SK-N-SH treated with all-trans-retinoic acid at 6 μM for 48 hours (cell line): Measurements from ENCODE around the gene OR5T3.

ENCODE experiments used
- ATAC-seq: fragments of 200-7000 bp; cut with Tn5 transposase; 3 replicates; pipeline ENCODE4 v1.9.1; 2020; ENCODE audit warnings: mild to moderate bottlenecking, moderate library complexity
- ARNTL ChIP-seq: fragments of 450-650 bp; formaldehyde crosslinking; IDR thresholded peaks from 2 replicates; pipeline ENCODE4 v1.5.0; 2020; ENCODE audit warnings: low read depth, mild to moderate bottlenecking, moderate library complexity, borderline replicate concordance
- BACH2 ChIP-seq: fragments of 250-450 bp; sonication (Bioruptor Pico); IDR thresholded peaks from 2 replicates; pipeline ENCODE4 v1.9.0; 2021; ENCODE audit warnings: mild to moderate bottlenecking, borderline replicate concordance
- CSDC2 ChIP-seq: fragments of 250-450 bp; sonication (Bioruptor Pico); IDR thresholded peaks from 2 replicates; pipeline ENCODE4 v1.5.0; 2020; ENCODE audit warnings: mild to moderate bottlenecking, moderate library complexity
- ESRRG ChIP-seq: fragments of 250-450 bp; sonication (Bioruptor Pico); IDR thresholded peaks from 2 replicates; pipeline ENCODE4 v1.6.1; 2021; ENCODE audit warnings: mild to moderate bottlenecking
- GLIS3 ChIP-seq: fragments of 250-450 bp; sonication (Bioruptor Pico); IDR thresholded peaks from 2 replicates; pipeline ENCODE4 v1.5.0; 2020; ENCODE audit warnings: mild to moderate bottlenecking, moderate library complexity
- ISL1 ChIP-seq: fragments of 250-450 bp; sonication (Bioruptor Pico); IDR thresholded peaks from 2 replicates; pipeline ENCODE4 v2.1.2; 2022; ENCODE audit warnings: mild to moderate bottlenecking, moderate library complexity
- OSR1 ChIP-seq: fragments of 250-450 bp; sonication (Bioruptor Pico); IDR thresholded peaks from 2 replicates; pipeline ENCODE4 v1.8.0; 2022; ENCODE audit warnings: moderate library complexity, mild to moderate bottlenecking, inconsistent platforms
- PPARA ChIP-seq: fragments of 250-450 bp; sonication (Bioruptor Pico); IDR thresholded peaks from 2 replicates; pipeline ENCODE4 v1.5.0; 2020; ENCODE audit warnings: mild to moderate bottlenecking, borderline replicate concordance
- RARB ChIP-seq: fragments of 250-450 bp; sonication (Bioruptor Pico); IDR thresholded peaks from 2 replicates; pipeline ENCODE4 v1.8.0; 2021; ENCODE audit warnings: mild to moderate bottlenecking, moderate library complexity
- SNAI2 ChIP-seq: fragments of 250-450 bp; sonication (Bioruptor Pico); IDR thresholded peaks from 2 replicates; pipeline ENCODE4 v1.5.0; 2020; ENCODE audit warnings: mild to moderate bottlenecking, moderate library complexity
- TCF4 ChIP-seq: fragments of 250-450 bp; sonication (Bioruptor Pico); IDR thresholded peaks from 2 replicates; pipeline ENCODE4 v1.8.0; 2021; ENCODE audit warnings: mild to moderate bottlenecking, moderate library complexity, borderline replicate concordance
- ZC3H10 ChIP-seq: fragments of 250-450 bp; sonication (Bioruptor Pico); IDR thresholded peaks from 2 replicates; pipeline ENCODE4 v1.5.1; 2021; ENCODE audit warnings: mild to moderate bottlenecking, moderate library complexity
- ZFP3 ChIP-seq: fragments of 250-450 bp; sonication (Bioruptor Pico); IDR thresholded peaks from 2 replicates; pipeline ENCODE4 v1.5.0; 2020; ENCODE audit warnings: mild to moderate bottlenecking, moderate library complexity
- ZFP30 ChIP-seq: fragments of 450-650 bp; formaldehyde crosslinking; IDR thresholded peaks from 2 replicates; pipeline ENCODE4 v1.5.0; 2022; ENCODE audit warnings: mild to moderate bottlenecking, moderate library complexity
- ZNF565 ChIP-seq: fragments of 450-650 bp; formaldehyde crosslinking; conservative IDR thresholded peaks from 2 replicates; pipeline ENCODE4 v1.5.0; 2020; ENCODE audit warnings: low read depth, mild to moderate bottlenecking, moderate library complexity
- ZNF70 ChIP-seq: fragments of 450-650 bp; formaldehyde crosslinking; IDR thresholded peaks from 2 replicates; pipeline ENCODE4 v1.5.0; 2020; ENCODE audit warnings: mild to moderate bottlenecking, moderate library complexity
- ZNF8 ChIP-seq: fragments of 450-650 bp; formaldehyde crosslinking; IDR thresholded peaks from 2 replicates; pipeline ENCODE4 v1.5.0; 2020; ENCODE audit warnings: mild to moderate bottlenecking, moderate library complexity
- TF ChIP-seq, protein P1 (sequence below): fragments of 250-450 bp; sonication (Bioruptor Pico); IDR thresholded peaks from 2 replicates; pipeline ENCODE4 v1.5.1; 2020; ENCODE audit warnings: low read depth, mild to moderate bottlenecking, moderate library complexity
- TF ChIP-seq, protein P2 (sequence below): fragments of 250-450 bp; sonication (Bioruptor Pico); IDR thresholded peaks from 2 replicates; pipeline ENCODE4 v1.8.0; 2020; ENCODE audit warnings: mild to moderate bottlenecking, moderate library complexity, borderline replicate concordance
- TF ChIP-seq, protein P3 (sequence below): fragments of 250-450 bp; sonication (Bioruptor Pico); IDR thresholded peaks from 2 replicates; pipeline ENCODE4 v1.5.0; 2020; ENCODE audit warnings: mild to moderate bottlenecking, moderate library complexity
- TF ChIP-seq, protein P4 (sequence below): fragments of 250-450 bp; sonication (Bioruptor Pico); IDR thresholded peaks from 2 replicates; pipeline ENCODE4 v1.8.0; 2021; ENCODE audit warnings: low read depth, mild to moderate bottlenecking, moderate library complexity, borderline replicate concordance
- TF ChIP-seq, protein P5 (sequence below): fragments of 250-450 bp; sonication (Bioruptor Pico); IDR thresholded peaks from 2 replicates; pipeline ENCODE4 v1.5.1; 2021; ENCODE audit warnings: mild to moderate bottlenecking, moderate library complexity

The OR5T3 gene

DNA sequence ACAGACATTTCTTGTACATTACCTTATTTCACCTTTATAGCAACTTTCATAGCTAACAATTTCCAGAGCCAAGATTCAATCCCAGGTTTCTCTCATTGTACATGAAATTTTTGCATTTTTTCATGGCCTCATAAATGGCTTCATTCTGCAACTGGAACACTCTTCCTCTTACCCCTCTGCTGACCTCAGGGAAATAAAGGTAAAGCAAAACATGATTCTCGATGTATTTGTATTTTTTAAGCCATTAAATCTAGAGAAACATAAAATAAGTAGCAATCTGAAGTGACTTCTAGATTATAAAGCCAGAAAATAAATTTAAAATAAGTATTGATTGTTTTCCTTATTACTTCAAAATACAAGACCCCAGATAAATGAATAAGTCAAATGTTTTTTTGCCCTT lies 17.9 kb upstream of the OR5T3 start, which contains the start of gene OR5T2:
TSS of gene OR5T2 (minus strand) at position 101 of the 400 bp plus-strand sequence. CDS start 1,193 bp downstream, outside the sequence.
- TF ChIP-seq PPARA: no peak
- TF ChIP-seq ZFP30 (CRISPR knock-in tag): no peak
- TF ChIP-seq ZNF8 (CRISPR knock-in tag): no peak
- no peak for TF ChIP-seq ESRRG (CRISPR knock-in tag)
- TF ChIP-seq, protein P1, sequence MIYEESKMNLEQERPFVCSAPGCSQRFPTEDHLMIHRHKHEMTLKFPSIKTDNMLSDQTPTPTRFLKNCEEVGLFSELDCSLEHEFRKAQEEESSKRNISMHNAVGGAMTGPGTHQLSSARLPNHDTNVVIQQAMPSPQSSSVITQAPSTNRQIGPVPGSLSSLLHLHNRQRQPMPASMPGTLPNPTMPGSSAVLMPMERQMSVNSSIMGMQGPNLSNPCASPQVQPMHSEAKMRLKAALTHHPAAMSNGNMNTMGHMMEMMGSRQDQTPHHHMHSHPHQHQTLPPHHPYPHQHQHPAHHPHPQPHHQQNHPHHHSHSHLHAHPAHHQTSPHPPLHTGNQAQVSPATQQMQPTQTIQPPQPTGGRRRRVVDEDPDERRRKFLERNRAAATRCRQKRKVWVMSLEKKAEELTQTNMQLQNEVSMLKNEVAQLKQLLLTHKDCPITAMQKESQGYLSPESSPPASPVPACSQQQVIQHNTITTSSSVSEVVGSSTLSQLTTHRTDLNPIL (CRISPR knock-in tag): no peak
- no peak for TF ChIP-seq ZC3H10 (CRISPR knock-in tag)
- TF ChIP-seq, protein P2, sequence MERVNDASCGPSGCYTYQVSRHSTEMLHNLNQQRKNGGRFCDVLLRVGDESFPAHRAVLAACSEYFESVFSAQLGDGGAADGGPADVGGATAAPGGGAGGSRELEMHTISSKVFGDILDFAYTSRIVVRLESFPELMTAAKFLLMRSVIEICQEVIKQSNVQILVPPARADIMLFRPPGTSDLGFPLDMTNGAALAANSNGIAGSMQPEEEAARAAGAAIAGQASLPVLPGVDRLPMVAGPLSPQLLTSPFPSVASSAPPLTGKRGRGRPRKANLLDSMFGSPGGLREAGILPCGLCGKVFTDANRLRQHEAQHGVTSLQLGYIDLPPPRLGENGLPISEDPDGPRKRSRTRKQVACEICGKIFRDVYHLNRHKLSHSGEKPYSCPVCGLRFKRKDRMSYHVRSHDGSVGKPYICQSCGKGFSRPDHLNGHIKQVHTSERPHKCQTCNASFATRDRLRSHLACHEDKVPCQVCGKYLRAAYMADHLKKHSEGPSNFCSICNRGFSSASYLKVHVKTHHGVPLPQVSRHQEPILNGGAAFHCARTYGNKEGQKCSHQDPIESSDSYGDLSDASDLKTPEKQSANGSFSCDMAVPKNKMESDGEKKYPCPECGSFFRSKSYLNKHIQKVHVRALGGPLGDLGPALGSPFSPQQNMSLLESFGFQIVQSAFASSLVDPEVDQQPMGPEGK (CRISPR knock-in tag): no peak
- no peak for TF ChIP-seq ZFP3 (CRISPR knock-in tag)
- no peak for TF ChIP-seq GLIS3 (CRISPR knock-in tag)
- TF ChIP-seq CSDC2 (CRISPR knock-in tag): no peak
- no peak for TF ChIP-seq BACH2
- TF ChIP-seq OSR1 (CRISPR knock-in tag): no peak
- no peak for TF ChIP-seq TCF4 (CRISPR knock-in tag)
- no peak for TF ChIP-seq SNAI2
- no peak for TF ChIP-seq ZNF70 (CRISPR knock-in tag)
- no peak for ATAC-seq

DNA sequence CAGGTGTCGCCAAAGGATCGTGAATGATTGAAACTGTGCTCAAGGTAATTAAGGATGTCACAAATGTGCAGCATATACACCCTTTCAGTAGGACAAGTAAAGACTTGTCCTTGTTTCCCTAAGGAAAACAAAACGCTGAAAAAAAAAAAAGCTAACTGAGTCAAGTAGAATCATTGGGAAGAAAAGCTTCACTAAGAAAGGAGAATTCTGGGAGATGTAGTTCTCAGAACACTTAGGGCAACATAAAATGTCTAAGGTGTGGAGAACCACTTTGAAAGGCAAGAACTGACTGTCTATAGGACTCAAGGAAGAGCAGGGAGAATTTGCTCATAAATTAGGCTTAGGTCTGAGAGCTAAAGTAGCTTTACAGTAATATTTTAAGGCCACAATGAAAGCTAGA lies 19.0 kb downstream of the OR5T3 start:
- ATAC-seq: no peak
- TF ChIP-seq, protein P3, sequence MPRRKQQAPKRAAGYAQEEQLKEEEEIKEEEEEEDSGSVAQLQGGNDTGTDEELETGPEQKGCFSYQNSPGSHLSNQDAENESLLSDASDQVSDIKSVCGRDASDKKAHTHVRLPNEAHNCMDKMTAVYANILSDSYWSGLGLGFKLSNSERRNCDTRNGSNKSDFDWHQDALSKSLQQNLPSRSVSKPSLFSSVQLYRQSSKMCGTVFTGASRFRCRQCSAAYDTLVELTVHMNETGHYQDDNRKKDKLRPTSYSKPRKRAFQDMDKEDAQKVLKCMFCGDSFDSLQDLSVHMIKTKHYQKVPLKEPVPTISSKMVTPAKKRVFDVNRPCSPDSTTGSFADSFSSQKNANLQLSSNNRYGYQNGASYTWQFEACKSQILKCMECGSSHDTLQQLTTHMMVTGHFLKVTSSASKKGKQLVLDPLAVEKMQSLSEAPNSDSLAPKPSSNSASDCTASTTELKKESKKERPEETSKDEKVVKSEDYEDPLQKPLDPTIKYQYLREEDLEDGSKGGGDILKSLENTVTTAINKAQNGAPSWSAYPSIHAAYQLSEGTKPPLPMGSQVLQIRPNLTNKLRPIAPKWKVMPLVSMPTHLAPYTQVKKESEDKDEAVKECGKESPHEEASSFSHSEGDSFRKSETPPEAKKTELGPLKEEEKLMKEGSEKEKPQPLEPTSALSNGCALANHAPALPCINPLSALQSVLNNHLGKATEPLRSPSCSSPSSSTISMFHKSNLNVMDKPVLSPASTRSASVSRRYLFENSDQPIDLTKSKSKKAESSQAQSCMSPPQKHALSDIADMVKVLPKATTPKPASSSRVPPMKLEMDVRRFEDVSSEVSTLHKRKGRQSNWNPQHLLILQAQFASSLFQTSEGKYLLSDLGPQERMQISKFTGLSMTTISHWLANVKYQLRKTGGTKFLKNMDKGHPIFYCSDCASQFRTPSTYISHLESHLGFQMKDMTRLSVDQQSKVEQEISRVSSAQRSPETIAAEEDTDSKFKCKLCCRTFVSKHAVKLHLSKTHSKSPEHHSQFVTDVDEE (CRISPR knock-in tag): no peak

DNA sequence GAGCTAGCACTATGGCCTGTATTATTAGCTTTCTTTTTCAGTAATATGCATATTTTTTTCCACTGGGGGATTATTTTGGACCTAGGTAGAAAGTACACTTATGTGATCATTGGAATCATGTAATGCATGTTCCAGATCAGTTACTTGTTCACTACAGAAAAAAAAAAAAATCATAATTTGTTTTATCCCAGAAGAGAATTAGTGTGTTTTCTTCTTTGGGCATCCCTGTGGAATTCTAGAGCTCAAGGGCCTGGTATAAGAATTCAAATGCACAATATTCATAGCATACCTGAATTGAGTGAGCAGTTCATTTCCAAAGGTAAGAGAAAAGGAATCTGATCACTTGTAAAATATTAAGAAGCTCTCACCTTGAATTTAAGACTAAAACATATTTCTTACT lies 21.8 kb downstream of the OR5T3 start, which contains the start of gene OR5T1:
TSS of gene OR5T1 (plus strand) at position 301 of the 400 bp plus-strand sequence. CDS start 1,485 bp downstream, outside the sequence.
- no peak for ATAC-seq

More for the DNA sequence above, 21.8 kb downstream of the OR5T3 start, which contains the start of gene OR5T1:
- TF ChIP-seq, protein P4, sequence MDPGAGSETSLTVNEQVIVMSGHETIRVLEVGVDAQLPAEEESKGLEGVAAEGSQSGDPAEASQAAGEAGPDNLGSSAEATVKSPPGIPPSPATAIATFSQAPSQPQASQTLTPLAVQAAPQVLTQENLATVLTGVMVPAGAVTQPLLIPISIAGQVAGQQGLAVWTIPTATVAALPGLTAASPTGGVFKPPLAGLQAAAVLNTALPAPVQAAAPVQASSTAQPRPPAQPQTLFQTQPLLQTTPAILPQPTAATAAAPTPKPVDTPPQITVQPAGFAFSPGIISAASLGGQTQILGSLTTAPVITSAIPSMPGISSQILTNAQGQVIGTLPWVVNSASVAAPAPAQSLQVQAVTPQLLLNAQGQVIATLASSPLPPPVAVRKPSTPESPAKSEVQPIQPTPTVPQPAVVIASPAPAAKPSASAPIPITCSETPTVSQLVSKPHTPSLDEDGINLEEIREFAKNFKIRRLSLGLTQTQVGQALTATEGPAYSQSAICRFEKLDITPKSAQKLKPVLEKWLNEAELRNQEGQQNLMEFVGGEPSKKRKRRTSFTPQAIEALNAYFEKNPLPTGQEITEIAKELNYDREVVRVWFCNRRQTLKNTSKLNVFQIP: no peak
- TF ChIP-seq ZNF70 (CRISPR knock-in tag) (no peak), ZFP30 (CRISPR knock-in tag) (no peak), ZFP3 (CRISPR knock-in tag) (no peak), BACH2 (no peak), ARNTL (CRISPR knock-in tag) (no peak), ZC3H10 (CRISPR knock-in tag) (no peak), RARB (no peak), ZNF8 (CRISPR knock-in tag) (no peak), ESRRG (CRISPR knock-in tag) (no peak), TCF4 (CRISPR knock-in tag) (no peak), ISL1 (CRISPR knock-in tag) (no peak), ZNF565 (CRISPR knock-in tag) (no peak), CSDC2 (CRISPR knock-in tag) (no peak)
- TF ChIP-seq, protein P2 (CRISPR knock-in tag): no peak
- TF ChIP-seq, protein P3 (CRISPR knock-in tag): no peak
- TF ChIP-seq, protein P5, sequence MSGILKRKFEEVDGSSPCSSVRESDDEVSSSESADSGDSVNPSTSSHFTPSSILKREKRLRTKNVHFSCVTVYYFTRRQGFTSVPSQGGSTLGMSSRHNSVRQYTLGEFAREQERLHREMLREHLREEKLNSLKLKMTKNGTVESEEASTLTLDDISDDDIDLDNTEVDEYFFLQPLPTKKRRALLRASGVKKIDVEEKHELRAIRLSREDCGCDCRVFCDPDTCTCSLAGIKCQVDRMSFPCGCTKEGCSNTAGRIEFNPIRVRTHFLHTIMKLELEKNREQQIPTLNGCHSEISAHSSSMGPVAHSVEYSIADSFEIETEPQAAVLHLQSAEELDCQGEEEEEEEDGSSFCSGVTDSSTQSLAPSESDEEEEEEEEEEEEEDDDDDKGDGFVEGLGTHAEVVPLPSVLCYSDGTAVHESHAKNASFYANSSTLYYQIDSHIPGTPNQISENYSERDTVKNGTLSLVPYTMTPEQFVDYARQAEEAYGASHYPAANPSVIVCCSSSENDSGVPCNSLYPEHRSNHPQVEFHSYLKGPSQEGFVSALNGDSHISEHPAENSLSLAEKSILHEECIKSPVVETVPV: no peak
- TF ChIP-seq, protein P1 (CRISPR knock-in tag): no peak
